Mesothelial cell of epicardium (in vitro differentiated cells): ENCODE data around the gene BMPR1A. TPM values are rescaled to one million over a fixed set of nuclear protein-coding genes. Genes with fewer than 3 reads are reported as not detected.
A peak's percentile ranks its signal among the peaks of the same experiment; 100 is the strongest.

Experiments
- DNase-seq, 2 experiments: peaks; one replicate each; pipeline ENCODE4 v3.0.0; 2021; ENCODE audit warnings: low spot score in 2 of 2; ENCODE audit not compliant: unreplicated experiment in 2 of 2
- H3K27ac Mint-ChIP-seq: 2 replicates; pipeline ENCODE4 v1.8.0; 2021; ENCODE audit warnings: mixed read lengths
- H3K27me3 Mint-ChIP-seq: 2 replicates; pipeline ENCODE4 v1.8.0; 2021; ENCODE audit warnings: low read depth, mixed read lengths
- H3K36me3 Mint-ChIP-seq: 2 replicates; pipeline ENCODE4 v1.8.0; 2021; ENCODE audit warnings: mixed read lengths
- H3K4me1 Mint-ChIP-seq: 2 replicates; pipeline ENCODE4 v1.8.0; 2021; ENCODE audit warnings: mixed read lengths
- H3K4me3 Mint-ChIP-seq: 2 replicates; pipeline ENCODE4 v1.8.0; 2021; ENCODE audit warnings: mild to moderate bottlenecking, moderate library complexity, mixed read lengths
- H3K9me3 Mint-ChIP-seq: 2 replicates; pipeline ENCODE4 v1.8.0; 2021; ENCODE audit warnings: mixed read lengths
- CTCF ChIP-seq: fragments of 200-600 bp; sonication (generic); IDR thresholded peaks from one replicate; pipeline ENCODE4 v1.5.0; 2021; ENCODE audit warnings: antibody characterized with exemption; ENCODE audit not compliant: unreplicated experiment
- total RNA-seq: library from RNA; stranded (reverse); gene quantifications from 3 replicates; pipeline ENCODE4 v1.2.1, GENCODE V29; 2021

The BMPR1A gene
- total RNA-seq, 1 donor from 2014 or later, result 100.0 TPM

- DNase-seq, result no peak
- no peak overlapping the region for H3K4me3 Mint-ChIP-seq
- peak overlapping the region; percentile 9 for H3K27ac Mint-ChIP-seq
- no peaks in the 10 kb centered on the region for H3K27me3 Mint-ChIP-seq
- H3K36me3 Mint-ChIP-seq, result peaks cover 19% of the 10 kb centered on the region
- H3K4me1 Mint-ChIP-seq, result peaks cover 34% of the 10 kb centered on the region
- H3K9me3 Mint-ChIP-seq, result no peaks in the 10 kb centered on the region
- TF ChIP-seq CTCF, result no peak
These were observed 84.1 kb downstream of the BMPR1A start for GRCh38 chr10:86840498-86840897.

- Mint-ChIP-seq H3K27ac (no peak overlapping the region), H3K4me1 (peaks cover 8% of the 10 kb centered on the region)
These were observed 89.7 kb downstream of the BMPR1A start for GRCh38 chr10:86846088-86846487.

GRCh38 chr10:86848747-86849146 lies 92.3 kb downstream of the BMPR1A start:
- peak overlapping the region; percentile 31 for H3K27ac Mint-ChIP-seq
- H3K9me3 Mint-ChIP-seq, result peaks cover 8% of the 10 kb centered on the region
- DNase-seq, result no peak
- no peak overlapping the region for H3K4me3 Mint-ChIP-seq
- H3K27me3 Mint-ChIP-seq, result no peaks in the 10 kb centered on the region
- TF ChIP-seq CTCF, result no peak
- H3K4me1 Mint-ChIP-seq, result peaks cover 8% of the 10 kb centered on the region
- peaks cover 24% of the 10 kb centered on the region for H3K36me3 Mint-ChIP-seq

More at GRCh38 chr10:86846088-86846487, 89.7 kb downstream of the BMPR1A start:
- peaks cover 20% of the 10 kb centered on the region for H3K36me3 Mint-ChIP-seq
- TF ChIP-seq CTCF, result no peak
- no peak overlapping the region for H3K4me3 Mint-ChIP-seq
- DNase-seq, result no peak
- H3K27me3 Mint-ChIP-seq, result no peaks in the 10 kb centered on the region
- H3K9me3 Mint-ChIP-seq, result no peaks in the 10 kb centered on the region

GRCh38 chr10:86849181-86849894 lies 92.9 kb downstream of the BMPR1A start:
- Mint-ChIP-seq H3K27ac (peak overlapping the region; percentile 39), H3K27me3 (no peaks in the 10 kb centered on the region), H3K4me1 (peaks cover 8% of the 10 kb centered on the region), H3K9me3 (peaks cover 8% of the 10 kb centered on the region), H3K4me3 (no peak overlapping the region), H3K36me3 (peaks cover 28% of the 10 kb centered on the region)
- DNase-seq, result no peak
- no peak for TF ChIP-seq CTCF

GRCh38 chr10:86850481-86850880 lies 94.1 kb downstream of the BMPR1A start:
- Mint-ChIP-seq H3K27ac (no peak overlapping the region), H3K36me3 (peaks cover 29% of the 10 kb centered on the region), H3K4me3 (no peak overlapping the region), H3K27me3 (no peaks in the 10 kb centered on the region), H3K4me1 (peaks cover 8% of the 10 kb centered on the region), H3K9me3 (peaks cover 8% of the 10 kb centered on the region)
- TF ChIP-seq CTCF, result no peak
- DNase-seq, result no peak
